Kidney epithelial cell (primary cell): ENCODE measurements around the gene WDR7. TPM values are rescaled to one million over a fixed set of nuclear protein-coding genes. Genes with fewer than 3 reads are reported as not detected.

Experiments
- DNase-seq: peaks from one replicate; pipeline ENCODE4 v3.0.0-alpha.2; 2010; ENCODE audit warnings: low read depth
- H3K27me3 ChIP-seq: 2 replicates; pipeline ENCODE4 v1.6.0; 2011; ENCODE audit warnings: low read length; ENCODE audit not compliant: control insufficient read depth, insufficient read depth
- H3K36me3 ChIP-seq: 2 replicates; pipeline ENCODE4 v1.5.1; 2011; ENCODE audit warnings: low read length; ENCODE audit not compliant: control insufficient read depth, insufficient read depth
- H3K4me3 ChIP-seq: 2 replicates; pipeline ENCODE4 v1.5.1; 2011; ENCODE audit warnings: low read depth, mild to moderate bottlenecking, control low read depth, low read length
- total RNA-seq: library from RNA; depleted of rRNA; stranded (reverse); fragments of >200 nt; gene quantifications from 2 replicates; pipeline ENCODE4 v1.2.3, GENCODE V29; 2015
- TF ChIP-seq, protein P1 (sequence below): IDR thresholded peaks from 2 replicates; pipeline ENCODE4 v1.5.1; 2011; ENCODE audit warnings: mild to moderate bottlenecking, moderate library complexity, low read length, control low read depth, inconsistent platforms; ENCODE audit not compliant: insufficient read depth, poor library complexity, severe bottlenecking

Gene WDR7
- total RNA-seq, 1 donor from 2014 or later = 8.7 TPM

DNA sequence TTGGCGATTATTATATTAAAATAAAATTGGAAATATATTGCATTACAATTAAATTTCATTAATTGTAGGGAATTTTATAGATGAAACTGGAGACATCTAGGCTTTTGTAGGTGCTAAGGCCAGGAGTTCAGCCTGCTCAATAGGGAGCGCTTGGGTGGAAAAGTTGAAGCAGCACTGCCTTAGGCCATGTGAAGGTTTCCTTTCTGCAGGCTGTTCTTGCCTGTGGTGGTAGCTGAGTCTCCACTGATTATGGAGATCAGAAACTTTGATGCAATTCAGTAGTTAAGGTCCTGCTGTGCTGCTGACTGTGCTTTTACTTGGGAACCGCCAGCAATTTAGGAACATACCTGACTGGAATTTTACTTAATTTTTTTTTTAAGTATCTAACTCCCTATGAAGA lies 315.9 kb downstream of the WDR7 start:
- H3K36me3 ChIP-seq = no peaks in the 10 kb centered on the region
- no peak for DNase-seq
- H3K4me3 ChIP-seq = no peak overlapping the region
- TF ChIP-seq, protein P1, sequence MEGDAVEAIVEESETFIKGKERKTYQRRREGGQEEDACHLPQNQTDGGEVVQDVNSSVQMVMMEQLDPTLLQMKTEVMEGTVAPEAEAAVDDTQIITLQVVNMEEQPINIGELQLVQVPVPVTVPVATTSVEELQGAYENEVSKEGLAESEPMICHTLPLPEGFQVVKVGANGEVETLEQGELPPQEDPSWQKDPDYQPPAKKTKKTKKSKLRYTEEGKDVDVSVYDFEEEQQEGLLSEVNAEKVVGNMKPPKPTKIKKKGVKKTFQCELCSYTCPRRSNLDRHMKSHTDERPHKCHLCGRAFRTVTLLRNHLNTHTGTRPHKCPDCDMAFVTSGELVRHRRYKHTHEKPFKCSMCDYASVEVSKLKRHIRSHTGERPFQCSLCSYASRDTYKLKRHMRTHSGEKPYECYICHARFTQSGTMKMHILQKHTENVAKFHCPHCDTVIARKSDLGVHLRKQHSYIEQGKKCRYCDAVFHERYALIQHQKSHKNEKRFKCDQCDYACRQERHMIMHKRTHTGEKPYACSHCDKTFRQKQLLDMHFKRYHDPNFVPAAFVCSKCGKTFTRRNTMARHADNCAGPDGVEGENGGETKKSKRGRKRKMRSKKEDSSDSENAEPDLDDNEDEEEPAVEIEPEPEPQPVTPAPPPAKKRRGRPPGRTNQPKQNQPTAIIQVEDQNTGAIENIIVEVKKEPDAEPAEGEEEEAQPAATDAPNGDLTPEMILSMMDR = no peak
- H3K27me3 ChIP-seq = no peaks in the 10 kb centered on the region

DNA sequence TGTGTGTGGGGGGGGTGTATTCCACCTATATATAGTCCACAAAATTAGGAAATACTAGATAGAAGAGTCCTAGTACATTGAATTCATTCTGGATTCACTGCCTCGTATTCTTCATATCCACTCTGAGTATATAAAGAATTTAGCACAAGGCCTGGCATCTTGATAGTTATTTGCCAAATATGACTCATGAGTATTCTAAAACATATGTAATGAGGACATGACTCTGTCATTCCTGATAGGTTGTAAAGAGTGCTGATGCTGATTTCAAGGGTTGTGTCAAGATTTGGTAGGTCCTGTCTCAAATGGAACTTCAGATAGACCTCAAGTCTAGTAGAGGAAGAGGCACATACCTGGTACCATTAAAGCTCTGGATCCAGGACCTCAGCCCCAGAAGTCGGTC lies 322.3 kb downstream of the WDR7 start:
- no peak overlapping the region for H3K4me3 ChIP-seq
- H3K27me3 ChIP-seq = no peaks in the 10 kb centered on the region
- no peak for DNase-seq
- no peaks in the 10 kb centered on the region for H3K36me3 ChIP-seq
- TF ChIP-seq, protein P1 = no peak

DNA sequence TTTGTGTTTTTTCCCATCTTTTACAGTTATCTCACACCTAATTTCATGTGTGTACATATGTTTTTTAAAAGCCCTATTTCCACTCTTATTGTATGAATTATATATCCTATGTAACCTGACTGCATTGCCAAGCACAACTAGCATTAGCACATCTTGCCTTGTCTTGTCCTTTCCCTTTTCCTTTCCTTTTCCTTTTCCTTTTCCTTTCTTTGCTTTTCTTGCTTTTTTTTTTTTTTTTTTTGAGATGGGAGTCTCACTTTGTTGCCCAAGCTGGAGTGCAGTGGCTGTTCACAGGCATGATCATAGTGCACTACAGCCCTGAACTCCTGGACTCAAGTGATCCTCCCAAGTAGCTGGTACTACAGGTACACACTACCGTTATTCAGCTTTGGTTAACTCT lies 323.0 kb downstream of the WDR7 start:
- no peaks in the 10 kb centered on the region for H3K36me3 ChIP-seq
- H3K27me3 ChIP-seq = no peaks in the 10 kb centered on the region
- TF ChIP-seq, protein P1 = no peak

DNA sequence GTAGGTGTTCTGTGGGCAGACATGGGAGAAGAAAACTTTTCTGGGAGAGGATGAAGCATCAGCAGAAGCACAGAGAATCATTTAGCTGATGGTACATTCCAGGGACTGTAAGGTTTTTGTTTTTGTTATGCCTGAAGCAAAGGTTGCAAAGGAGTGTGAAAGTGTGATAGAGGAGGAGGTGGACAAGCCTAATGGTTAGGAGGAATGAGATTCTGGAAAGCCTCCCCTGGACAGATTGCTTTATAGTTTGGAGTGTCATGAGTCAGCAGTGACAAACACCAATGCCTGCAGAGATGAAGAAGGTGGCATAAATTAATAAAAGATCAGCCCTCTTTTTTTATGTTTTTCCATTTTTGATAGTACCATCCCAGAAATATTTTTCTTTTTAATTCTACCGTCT lies 324.1 kb downstream of the WDR7 start:
- Histone ChIP-seq H3K4me3 (no peak overlapping the region), H3K36me3 (no peaks in the 10 kb centered on the region), H3K27me3 (no peaks in the 10 kb centered on the region)
- DNase-seq = no peak
- TF ChIP-seq, protein P1 = no peak

More for the DNA sequence above, 323.0 kb downstream of the WDR7 start:
- DNase-seq = no peak
- no peak overlapping the region for H3K4me3 ChIP-seq

DNA sequence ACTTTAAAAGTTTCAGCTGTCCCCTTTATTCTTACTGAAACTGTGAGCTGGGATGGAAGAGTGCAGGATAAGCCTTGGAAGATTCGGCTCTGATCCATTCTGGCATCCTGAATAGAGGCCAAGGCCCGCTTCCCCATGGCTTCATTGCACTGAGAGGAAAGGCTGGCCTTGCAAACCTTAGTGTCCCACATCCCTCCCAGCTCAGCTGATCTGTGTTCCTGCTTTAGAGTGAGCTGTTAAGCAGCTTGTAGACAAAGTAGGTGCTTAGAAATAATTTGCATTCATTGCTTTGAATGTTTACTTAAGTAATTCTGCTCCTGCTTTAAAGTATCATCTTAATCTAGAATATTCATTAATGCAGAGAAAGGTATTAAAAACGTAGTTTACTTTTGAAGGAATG lies 326.1 kb downstream of the WDR7 start:
- Histone ChIP-seq H3K36me3 (no peaks in the 10 kb centered on the region), H3K4me3 (no peak overlapping the region), H3K27me3 (no peaks in the 10 kb centered on the region)
- no peak for DNase-seq
- TF ChIP-seq, protein P1 = no peak

DNA sequence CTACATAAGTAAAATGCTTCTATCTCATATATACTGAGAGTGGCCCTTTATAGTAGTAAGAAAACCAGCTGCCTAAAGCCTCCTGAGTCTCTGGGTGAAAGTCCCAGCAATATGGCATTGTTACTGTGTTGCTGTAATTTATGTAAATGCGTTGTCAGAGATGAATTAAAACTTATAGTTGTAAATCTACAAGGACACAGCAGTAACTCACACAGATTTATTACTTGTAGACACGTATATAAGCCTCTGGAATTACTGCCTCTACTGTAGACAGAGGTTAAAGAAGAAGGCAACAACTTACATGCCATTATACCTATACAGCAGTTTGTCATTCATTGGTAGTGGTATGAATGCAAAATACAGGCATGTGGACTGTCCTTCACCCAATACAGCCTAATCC lies 326.6 kb downstream of the WDR7 start:
- TF ChIP-seq, protein P1 = no peak
- Histone ChIP-seq H3K36me3 (no peaks in the 10 kb centered on the region), H3K4me3 (no peak overlapping the region), H3K27me3 (no peaks in the 10 kb centered on the region)
- no peak for DNase-seq
